Small intestine (tissue), 7 donors: Measurements from ENCODE around the gene RUNX1. TPM values are rescaled to one million over a fixed set of nuclear protein-coding genes. Genes with fewer than 3 reads are reported as not detected.

Experiments
- DNase-seq, 2 donors: peaks; one replicate each; pipeline versions ENCODE4 v3.0.0 to v3.0.0-alpha.2; 2013
- FAIRE-seq: peaks from 2 replicates; lab custom pipeline; 2012; peaks lifted over from hg19 to GRCh38; lab: Jason Lieb, UNC
- H3K27ac ChIP-seq, 3 donors: one replicate each; pipeline ENCODE4 v1.5.1; 2013; ENCODE audit warnings: low read length in 2 of 3, mild to moderate bottlenecking in 2 of 3, control low read depth in 1 of 3, inconsistent platforms in 1 of 3, low read depth in 1 of 3, moderate library complexity in 1 of 3
- H3K27me3 ChIP-seq, 3 donors: one replicate each; pipeline ENCODE4 v1.6.1; 2013; ENCODE audit warnings: low read length in 3 of 3, inconsistent platforms in 1 of 3; ENCODE audit not compliant: control insufficient read depth in 3 of 3, insufficient read depth in 3 of 3
- H3K36me3 ChIP-seq, 3 donors: one replicate each; pipeline ENCODE4 v1.6.1; 2013; ENCODE audit warnings: low read length in 3 of 3, inconsistent platforms in 1 of 3, low read depth in 1 of 3, mild to moderate bottlenecking in 1 of 3, moderate library complexity in 1 of 3; ENCODE audit not compliant: control insufficient read depth in 3 of 3, insufficient read depth in 2 of 3
- H3K4me1 ChIP-seq, 3 donors: one replicate each; pipeline ENCODE4 v1.6.1; 2013; ENCODE audit warnings: low read length in 2 of 3, inconsistent platforms in 1 of 3, low read depth in 1 of 3, mild to moderate bottlenecking in 1 of 3, moderate library complexity in 1 of 3; ENCODE audit not compliant: control insufficient read depth in 3 of 3, insufficient read depth in 2 of 3
- H3K4me3 ChIP-seq, 3 donors: one replicate each; pipeline ENCODE4 v1.5.1; 2013; ENCODE audit warnings: low read length in 3 of 3, control low read depth in 1 of 3, inconsistent platforms in 1 of 3, low read depth in 1 of 3, mild to moderate bottlenecking in 1 of 3, moderate library complexity in 1 of 3
- H3K9me3 ChIP-seq, 2 donors: one replicate each; pipeline ENCODE4 v1.6.1; 2013; ENCODE audit warnings: low read depth in 1 of 2, low read length in 1 of 2; ENCODE audit not compliant: control insufficient read depth in 2 of 2, insufficient read depth in 1 of 2
- WGBS, 3 donors: extraction: QIAGEN DNeasy Blood & Tissue Kit; methylation state at CpG; one replicate each; pipeline ENCODE4 v1.1.7; 2013; 5-methylcytosine and 5-hydroxymethylcytosine counted together
- polyA plus RNA-seq, 4 donors: library from polyadenylated mRNA; stranded (reverse) in 3 of 4; unstranded in 1 of 4; fragments of 200-250 nt in 3 of 4; fragments of 120-200 nt in 1 of 4; gene quantifications; one replicate each; pipeline versions ENCODE4 v1.2.1 to v1.2.3, GENCODE V29; 2013
- donor health status: healthy with polysubstance abuse.
- donor health status: control.
- donor health status: control.
- donor health status: Bipolar disorder and iron deficiency.
- donor health status: healthy.

RUNX1 gene
- polyA plus RNA-seq, 4 donors = 2.5 to 6.2 (median 4.5) TPM

- WGBS, 3 donors = 26 to 47% (median 39%) methylated on average over 2 of the region's 2 CpGs
- H3K27ac ChIP-seq = no peak overlapping the region
- H3K9me3 ChIP-seq = no peaks in the 10 kb centered on the region
- H3K4me1 ChIP-seq = peaks cover 6 to 8% (median 8%) of the 10 kb centered on the region in 3 donors
- no peaks in the 10 kb centered on the region for H3K27me3 ChIP-seq
- H3K36me3 ChIP-seq = no peaks in the 10 kb centered on the region
- H3K4me3 ChIP-seq = no peak overlapping the region
- DNase-seq = no peak
- no peak for FAIRE-seq
These were observed 44.0 kb downstream of the RUNX1 start for GRCh38 chr21:35005077-35005476.

- no peak for FAIRE-seq
- H3K27me3 ChIP-seq = no peaks in the 10 kb centered on the region
- H3K4me3 ChIP-seq = no peak overlapping the region
- H3K4me1 ChIP-seq = peaks cover 6 to 8% (median 8%) of the 10 kb centered on the region in 3 donors
- 25 to 68% (median 49%) methylated on average over 3 of the region's 3 CpGs for WGBS, 3 donors
- peak; percentile 41 to 80 for DNase-seq
- H3K36me3 ChIP-seq = no peaks in the 10 kb centered on the region
- H3K27ac ChIP-seq = no peak overlapping the region
- no peaks in the 10 kb centered on the region for H3K9me3 ChIP-seq
These were observed 44.8 kb downstream of the RUNX1 start for GRCh38 chr21:35004314-35004713.

- FAIRE-seq (no peak), DNase-seq (no peak)
- WGBS, 3 donors = 78 to 99% (median 86%) methylated on average over 5 of the region's 5 CpGs
These were observed 46.0 kb downstream of the RUNX1 start for GRCh38 chr21:35002879-35003722.

GRCh38 chr21:34999397-34999941 is 49.6 kb downstream of the RUNX1 start:
- Histone ChIP-seq H3K4me1 (peaks cover 3 to 4% (median 4%) of the 10 kb centered on the region in 3 donors), H3K4me3 (no peak overlapping the region), H3K27ac (no peak overlapping the region), H3K9me3 (no peaks in the 10 kb centered on the region), H3K27me3 (no peaks in the 10 kb centered on the region), H3K36me3 (no peaks in the 10 kb centered on the region)
- FAIRE-seq = no peak
- WGBS, 3 donors = 76 to 91% (median 86%) methylated on average over 10 of the region's 10 CpGs
- DNase-seq = no peak

More at GRCh38 chr21:35002879-35003722, 46.0 kb downstream of the RUNX1 start:
- H3K27ac ChIP-seq = no peak overlapping the region
- H3K9me3 ChIP-seq = no peaks in the 10 kb centered on the region
- no peaks in the 10 kb centered on the region for H3K27me3 ChIP-seq
- H3K4me3 ChIP-seq = no peak overlapping the region
- no peaks in the 10 kb centered on the region for H3K36me3 ChIP-seq
- peaks cover 6 to 8% (median 8%) of the 10 kb centered on the region in 3 donors for H3K4me1 ChIP-seq

- 83 to 94% (median 85%) methylated on average over 5 of the region's 5 CpGs for WGBS, 3 donors
- Histone ChIP-seq H3K9me3 (no peaks in the 10 kb centered on the region), H3K4me3 (no peak overlapping the region), H3K27ac (no peak overlapping the region), H3K4me1 (no peaks in the 10 kb centered on the region), H3K36me3 (no peaks in the 10 kb centered on the region), H3K27me3 (no peaks in the 10 kb centered on the region)
- no peak for FAIRE-seq
- DNase-seq = no peak
These were observed 50.9 kb downstream of the RUNX1 start for GRCh38 chr21:34998176-34998575.

- H3K36me3 ChIP-seq = no peaks in the 10 kb centered on the region
- no peaks in the 10 kb centered on the region for H3K27me3 ChIP-seq
- H3K27ac ChIP-seq = no peak overlapping the region
- FAIRE-seq (no peak), DNase-seq (no peak)
- WGBS, 3 donors = 55 to 89% (median 82%) methylated on average over 4 of the region's 4 CpGs
- no peaks in the 10 kb centered on the region for H3K9me3 ChIP-seq
- H3K4me1 ChIP-seq = no peaks in the 10 kb centered on the region
- no peak overlapping the region for H3K4me3 ChIP-seq
These were observed 51.8 kb downstream of the RUNX1 start for GRCh38 chr21:34997294-34997693.

GRCh38 chr21:34996304-34997101 is 52.6 kb downstream of the RUNX1 start:
- 57 to 77% (median 70%) methylated on average over 8 of the region's 8 CpGs for WGBS, 3 donors

GRCh38 chr21:34995979-34996303 is 53.2 kb downstream of the RUNX1 start:
- peak overlapping the region in 1 of 3 donors; percentile 21 for H3K27ac ChIP-seq
- no peaks in the 10 kb centered on the region for H3K9me3 ChIP-seq
- H3K4me3 ChIP-seq = no peak overlapping the region
- H3K36me3 ChIP-seq = no peaks in the 10 kb centered on the region
- no peak for DNase-seq
- no peak for FAIRE-seq
- 90 to 100% (median 92%) methylated on average over 1 of the region's 1 CpG for WGBS, 3 donors
- H3K4me1 ChIP-seq = no peaks in the 10 kb centered on the region
- no peaks in the 10 kb centered on the region for H3K27me3 ChIP-seq

More at GRCh38 chr21:34996304-34997101, 52.6 kb downstream of the RUNX1 start:
- DNase-seq (no peak), FAIRE-seq (no peak)
- no peaks in the 10 kb centered on the region for H3K4me1 ChIP-seq
- H3K36me3 ChIP-seq = no peaks in the 10 kb centered on the region
- H3K9me3 ChIP-seq = no peaks in the 10 kb centered on the region
- H3K4me3 ChIP-seq = no peak overlapping the region
- H3K27ac ChIP-seq = no peak overlapping the region
- no peaks in the 10 kb centered on the region for H3K27me3 ChIP-seq
